OCI-LY3 (cell line): ENCODE results near the gene CCDC69.

Experiments used
- H2AFZ ChIP-seq: fragments of 200-600, 300-600 bp; shearing (Covaris generic); 2 replicates; pipeline ENCODE4 v1.6.0; 2014; ENCODE audit warnings: antibody characterized with exemption, low read depth, low read length
- H3K27ac ChIP-seq: fragments of 200-600, 300-600 bp; sonication (generic); 2 replicates; pipeline ENCODE4 v1.5.1; 2014; ENCODE audit warnings: mild to moderate bottlenecking, low read length, moderate library complexity, mixed read lengths
- H3K27me3 ChIP-seq: fragments of 200-600, 300-600 bp; sonication (generic); 2 replicates; pipeline ENCODE4 v1.6.1; 2014; ENCODE audit warnings: low read depth, low read length, mixed read lengths
- H3K36me3 ChIP-seq: fragments of 200-600, 300-600 bp; sonication (generic); replicated peaks from 2 replicates; pipeline ENCODE3; 2014; ENCODE audit warnings: low read depth, low read length, mixed read lengths
- H3K4me1 ChIP-seq: fragments of 300-600, 200-600 bp; sonication (generic); 2 replicates; pipeline ENCODE4 v1.6.1; 2014; ENCODE audit warnings: low read length, mixed read lengths
- H3K4me2 ChIP-seq: fragments of 200-600, 300-600 bp; sonication (generic); 2 replicates; pipeline ENCODE4 v1.6.1; 2014; ENCODE audit warnings: low read length, mixed read lengths
- H3K4me3 ChIP-seq: fragments of 300-600, 200-600 bp; sonication (generic); 2 replicates; pipeline ENCODE4 v1.5.1; 2014; ENCODE audit warnings: antibody characterized with exemption, mild to moderate bottlenecking, low read length, moderate library complexity
- H3K79me2 ChIP-seq: fragments of 300-600, 200-600 bp; shearing (Covaris generic); 2 replicates; pipeline ENCODE4 v1.6.1; 2014; ENCODE audit warnings: mild to moderate bottlenecking, low read length, mixed read lengths
- H3K9ac ChIP-seq: fragments of 300-600, 200-600 bp; shearing (Covaris generic); 2 replicates; pipeline ENCODE4 v1.6.0; 2014; ENCODE audit warnings: mild to moderate bottlenecking, low read length, moderate library complexity
- H3K9me3 ChIP-seq: fragments of 200-600, 300-600 bp; shearing (Covaris generic); 2 replicates; pipeline ENCODE4 v1.6.1; 2014; ENCODE audit warnings: low read length, mixed read lengths; ENCODE audit not compliant: insufficient read depth
- H4K20me1 ChIP-seq: fragments of 200-600, 300-600 bp; sonication (generic); 2 replicates; pipeline ENCODE4 v1.6.1; 2016; ENCODE audit warnings: low read length, mixed read lengths; ENCODE audit not compliant: insufficient read depth
- EZH2phosphoT487 ChIP-seq: fragments of 200-600 bp; shearing (Covaris generic); IDR thresholded peaks from 2 replicates; pipeline ENCODE4 v1.6.1; 2018; ENCODE audit warnings: antibody characterized with exemption, mixed run types, low read depth
- TF ChIP-seq, protein P1 (sequence below): fragments of 200-600, 300-600 bp; sonication (generic); IDR thresholded peaks from 2 replicates; pipeline ENCODE4 v1.5.1; 2014; ENCODE audit warnings: antibody characterized with exemption, low read length, low read depth

CCDC69 gene

DNA sequence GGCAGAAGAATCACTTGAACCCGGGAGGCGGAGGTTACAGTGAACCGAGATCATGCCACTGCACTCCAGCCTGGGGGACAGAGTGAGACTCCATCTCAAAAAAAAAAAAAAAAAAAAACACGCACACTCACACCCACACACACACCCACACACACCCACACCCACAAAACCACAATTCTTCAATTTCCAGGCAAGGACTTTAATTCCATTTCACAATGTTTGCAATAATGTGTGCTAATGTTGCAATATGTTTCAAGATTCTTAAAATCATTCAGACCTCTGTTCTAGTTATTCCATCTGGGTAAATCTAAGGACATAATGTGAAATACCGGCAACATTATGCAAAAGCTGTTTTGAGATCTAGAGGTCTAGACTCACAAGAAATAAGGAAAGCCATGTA, 28.3 kb downstream of the CCDC69 start:
- H3K4me2 ChIP-seq: no peak overlapping the region
- H3K4me1 ChIP-seq: peaks cover 22% of the 10 kb centered on the region
- H3K27me3 ChIP-seq: no peaks in the 10 kb centered on the region
- H3K9ac ChIP-seq: no peak overlapping the region
- H2AFZ ChIP-seq: no peak overlapping the region
- H3K36me3 ChIP-seq: peaks cover 47% of the 10 kb centered on the region
- H3K79me2 ChIP-seq: no peaks in the 10 kb centered on the region
- H3K27ac ChIP-seq: no peak overlapping the region
- peaks cover 5% of the 10 kb centered on the region; the same call in 1 of the 2 replicates for H3K9me3 ChIP-seq
- no peak for TF ChIP-seq EZH2phosphoT487
- TF ChIP-seq, protein P1, sequence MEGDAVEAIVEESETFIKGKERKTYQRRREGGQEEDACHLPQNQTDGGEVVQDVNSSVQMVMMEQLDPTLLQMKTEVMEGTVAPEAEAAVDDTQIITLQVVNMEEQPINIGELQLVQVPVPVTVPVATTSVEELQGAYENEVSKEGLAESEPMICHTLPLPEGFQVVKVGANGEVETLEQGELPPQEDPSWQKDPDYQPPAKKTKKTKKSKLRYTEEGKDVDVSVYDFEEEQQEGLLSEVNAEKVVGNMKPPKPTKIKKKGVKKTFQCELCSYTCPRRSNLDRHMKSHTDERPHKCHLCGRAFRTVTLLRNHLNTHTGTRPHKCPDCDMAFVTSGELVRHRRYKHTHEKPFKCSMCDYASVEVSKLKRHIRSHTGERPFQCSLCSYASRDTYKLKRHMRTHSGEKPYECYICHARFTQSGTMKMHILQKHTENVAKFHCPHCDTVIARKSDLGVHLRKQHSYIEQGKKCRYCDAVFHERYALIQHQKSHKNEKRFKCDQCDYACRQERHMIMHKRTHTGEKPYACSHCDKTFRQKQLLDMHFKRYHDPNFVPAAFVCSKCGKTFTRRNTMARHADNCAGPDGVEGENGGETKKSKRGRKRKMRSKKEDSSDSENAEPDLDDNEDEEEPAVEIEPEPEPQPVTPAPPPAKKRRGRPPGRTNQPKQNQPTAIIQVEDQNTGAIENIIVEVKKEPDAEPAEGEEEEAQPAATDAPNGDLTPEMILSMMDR: no peak
- no peaks in the 10 kb centered on the region for H4K20me1 ChIP-seq
- no peak overlapping the region for H3K4me3 ChIP-seq

DNA sequence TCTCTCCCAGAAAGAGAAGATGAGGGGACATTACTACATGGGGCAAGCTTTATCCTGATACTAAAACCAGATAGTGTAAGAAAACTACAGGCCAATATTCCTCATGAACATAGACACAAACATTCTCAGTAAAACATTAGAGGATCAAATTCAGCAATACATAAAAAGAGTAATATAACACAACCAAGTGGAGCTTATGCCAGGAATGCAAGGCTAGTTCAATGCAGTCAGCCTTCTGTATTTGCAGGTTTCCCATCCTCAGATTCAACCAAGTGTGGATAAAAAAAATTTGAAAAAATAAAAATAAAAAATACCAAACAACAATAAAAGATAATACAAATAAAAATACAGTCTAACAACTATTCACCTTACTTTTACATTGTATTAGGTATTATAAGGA, 31.3 kb downstream of the CCDC69 start:
- Histone ChIP-seq H3K4me1 (peaks cover 22% of the 10 kb centered on the region), H3K27ac (no peak overlapping the region), H3K36me3 (peaks cover 61% of the 10 kb centered on the region), H3K79me2 (no peaks in the 10 kb centered on the region), H3K4me2 (no peak overlapping the region), H3K4me3 (no peak overlapping the region), H4K20me1 (no peaks in the 10 kb centered on the region), H2AFZ (no peak overlapping the region), H3K9me3 (peaks cover 14% of the 10 kb centered on the region; the same call in 1 of the 2 replicates), H3K9ac (no peak overlapping the region), H3K27me3 (no peaks in the 10 kb centered on the region)
- TF ChIP-seq, protein P1: no peak
- TF ChIP-seq EZH2phosphoT487: no peak

DNA sequence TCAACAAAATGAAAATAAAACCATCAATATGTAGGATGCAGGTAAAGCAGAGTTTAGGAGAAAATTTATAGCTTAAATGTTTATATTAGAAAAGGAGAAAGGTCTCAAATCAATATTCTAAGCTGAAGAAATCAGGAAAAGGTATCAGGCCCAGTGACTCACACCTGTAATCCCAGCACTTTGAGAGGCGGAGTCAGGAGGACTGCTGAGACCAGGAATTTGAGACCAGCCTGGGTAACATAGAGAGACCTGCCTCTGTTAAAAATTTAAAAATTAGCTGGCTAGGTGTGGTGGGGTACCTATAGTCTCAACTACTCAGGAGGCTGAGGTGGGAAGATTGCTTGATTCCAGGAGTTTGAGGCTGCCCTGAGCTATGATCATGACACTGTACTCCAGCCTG, 32.2 kb downstream of the CCDC69 start:
- Histone ChIP-seq H3K9ac (no peak overlapping the region), H3K4me2 (no peak overlapping the region), H3K36me3 (peaks cover 59% of the 10 kb centered on the region), H2AFZ (no peak overlapping the region), H3K9me3 (peaks cover 14% of the 10 kb centered on the region; the same call in 1 of the 2 replicates), H3K27me3 (no peaks in the 10 kb centered on the region), H3K4me3 (no peak overlapping the region), H3K27ac (no peak overlapping the region), H3K79me2 (no peaks in the 10 kb centered on the region), H3K4me1 (peaks cover 17% of the 10 kb centered on the region), H4K20me1 (no peaks in the 10 kb centered on the region)
- TF ChIP-seq, protein P1: no peak
- no peak for TF ChIP-seq EZH2phosphoT487

DNA sequence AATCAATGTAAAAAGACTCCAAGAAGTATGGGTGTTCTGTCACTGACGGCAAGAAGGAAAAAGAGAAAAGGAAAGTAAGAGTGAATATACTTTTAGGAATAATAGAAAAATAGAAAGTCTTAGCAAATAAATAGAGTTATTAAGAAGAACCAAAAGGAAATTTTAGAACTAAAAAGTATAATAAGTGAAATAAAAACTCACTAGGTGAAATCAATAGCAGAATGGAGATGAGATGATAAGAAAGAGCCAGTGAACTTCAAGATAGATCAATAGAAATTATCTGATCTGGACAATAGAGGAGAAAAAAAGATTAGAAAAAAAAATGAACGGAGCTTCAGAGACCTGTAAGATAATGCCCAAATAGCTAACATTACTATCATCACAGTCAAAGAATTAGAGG, 34.7 kb downstream of the CCDC69 start:
- no peak overlapping the region for H3K4me2 ChIP-seq
- peaks cover 7% of the 10 kb centered on the region; the same call in 1 of the 2 replicates for H3K4me1 ChIP-seq
- no peak overlapping the region for H3K4me3 ChIP-seq
- H4K20me1 ChIP-seq: no peaks in the 10 kb centered on the region
- no peak for TF ChIP-seq EZH2phosphoT487
- TF ChIP-seq, protein P1: no peak
- peaks cover 60% of the 10 kb centered on the region for H3K36me3 ChIP-seq
- H2AFZ ChIP-seq: no peak overlapping the region
- no peaks in the 10 kb centered on the region for H3K79me2 ChIP-seq
- no peaks in the 10 kb centered on the region for H3K27me3 ChIP-seq
- no peak overlapping the region for H3K27ac ChIP-seq
- no peak overlapping the region for H3K9ac ChIP-seq
- peaks cover 14% of the 10 kb centered on the region; the same call in 1 of the 2 replicates for H3K9me3 ChIP-seq
